HG02885 (cell line): ENCODE measurements around the gene CEACAM21.
"Not testable (repeated sequence)": the region's sequence is repeated elsewhere in the genome, so short reads cannot be mapped to it uniquely, and the experiment has no call there.

ENCODE experiments used
- ATAC-seq: cut with Tn5 transposase; IDR thresholded peaks from one replicate; pipeline ENCODE4 v1.9.1; 2021; ENCODE audit warnings: mild to moderate bottlenecking; ENCODE audit not compliant: unreplicated experiment, poor library complexity

Gene CEACAM21

DNA sequence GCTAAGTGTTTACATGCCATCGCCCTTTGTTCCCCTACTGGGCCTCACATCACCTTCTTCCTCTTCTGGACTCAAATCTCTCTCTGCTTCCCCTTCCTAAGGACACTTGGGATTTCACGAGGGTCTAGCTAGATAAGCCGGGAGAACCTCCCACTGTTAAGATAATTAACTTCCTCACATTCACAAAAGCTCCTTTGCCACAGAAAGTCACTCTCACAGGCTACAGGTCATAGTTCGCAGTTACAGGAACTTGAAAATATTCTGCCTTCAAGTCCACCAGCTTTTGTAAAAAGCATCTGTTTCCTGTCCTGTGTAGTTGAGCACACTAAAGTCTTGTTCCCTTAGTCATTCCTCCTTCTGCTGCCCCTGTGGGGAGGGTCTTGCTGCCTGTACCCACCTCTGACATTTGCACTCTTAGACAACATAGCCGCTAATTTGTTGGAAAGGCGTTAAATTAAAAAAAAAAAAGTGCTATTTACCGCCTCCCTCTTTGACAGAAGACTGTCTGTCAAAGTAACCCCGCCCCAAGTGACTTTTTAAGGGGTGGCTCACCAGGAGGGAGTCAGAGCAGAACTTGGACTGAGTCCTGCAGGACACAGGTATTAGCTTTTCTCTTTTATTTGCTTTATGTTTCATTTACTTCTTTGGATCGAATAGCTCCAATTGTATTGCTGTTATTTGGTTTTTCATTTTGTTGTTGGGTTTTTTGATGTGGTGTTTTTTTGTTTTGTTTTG, 26.8 kb upstream of the CEACAM21 start:
- ATAC-seq = peak; percentile 70

DNA sequence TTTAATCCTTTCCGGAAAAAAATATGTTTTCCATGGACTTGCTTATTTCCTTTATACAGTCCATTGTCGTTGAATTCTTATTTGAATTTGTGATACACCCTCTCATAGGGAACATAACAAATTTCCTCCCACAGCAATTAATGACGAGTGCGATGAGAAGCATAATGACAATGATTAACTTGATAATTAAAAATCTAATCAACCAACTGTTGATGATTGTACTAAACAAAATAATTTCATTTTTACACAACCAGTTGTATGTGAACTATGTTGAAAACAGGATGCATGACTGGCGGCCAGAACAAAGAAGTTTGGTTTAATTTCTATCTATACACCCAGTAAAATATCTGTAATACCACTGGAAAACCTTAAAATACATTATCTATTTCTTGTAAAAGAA, 26.1 kb upstream of the CEACAM21 start:
- no peak for ATAC-seq

GRCh38 chr19:41551212-41551610, 24.8 kb upstream of the CEACAM21 start:
- ATAC-seq = no peak

GRCh38 chr19:41551711-41552110, 24.3 kb upstream of the CEACAM21 start:
- ATAC-seq = no peak

- peak; percentile 55 for ATAC-seq
Observed at GRCh38 chr19:41552558-41552957, 23.4 kb upstream of the CEACAM21 start.

GRCh38 chr19:41553804-41554203, 22.2 kb upstream of the CEACAM21 start:
- ATAC-seq = no peak

DNA sequence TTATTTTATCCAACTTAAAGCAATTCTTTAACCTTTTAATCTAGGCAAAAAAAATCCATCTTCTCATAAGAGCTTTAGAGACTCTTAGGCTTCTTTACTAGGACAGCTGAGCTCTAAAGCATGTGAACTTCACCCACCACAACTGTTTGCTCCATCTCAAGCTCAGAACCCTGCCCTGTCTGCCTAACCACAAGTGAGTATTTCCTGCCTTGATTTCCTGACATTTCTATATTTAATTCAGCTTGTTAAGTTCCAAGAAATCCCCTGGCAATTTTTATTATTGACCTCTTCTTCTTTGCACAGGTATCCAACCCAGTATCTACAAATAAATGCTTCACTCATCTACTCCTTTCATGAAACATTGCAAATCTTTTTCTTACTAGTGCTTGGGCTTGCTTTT, 21.1 kb upstream of the CEACAM21 start:
- ATAC-seq = no peak

DNA sequence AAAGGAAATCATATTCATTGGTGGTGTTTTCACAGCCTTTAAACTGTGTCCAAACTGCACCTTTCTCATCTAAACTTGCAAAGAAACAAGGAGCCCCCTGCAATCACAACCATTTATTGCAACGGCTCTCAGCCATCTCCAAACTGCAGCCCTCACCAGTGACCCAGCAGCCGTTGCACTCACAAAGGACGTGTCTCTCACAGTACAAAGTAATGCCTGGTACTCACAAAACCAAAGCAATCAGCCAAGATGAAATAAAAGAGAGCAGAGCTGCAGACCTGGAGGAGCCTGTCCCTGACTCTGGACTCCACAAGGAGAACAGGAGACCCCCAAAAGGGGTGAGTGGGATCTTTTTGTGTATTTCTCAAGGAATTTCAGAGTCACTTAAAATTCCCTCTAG, 20.2 kb upstream of the CEACAM21 start:
- no peak for ATAC-seq

GRCh38 chr19:41563854-41564514, 12.0 kb upstream of the CEACAM21 start:
- ATAC-seq = no peak

DNA sequence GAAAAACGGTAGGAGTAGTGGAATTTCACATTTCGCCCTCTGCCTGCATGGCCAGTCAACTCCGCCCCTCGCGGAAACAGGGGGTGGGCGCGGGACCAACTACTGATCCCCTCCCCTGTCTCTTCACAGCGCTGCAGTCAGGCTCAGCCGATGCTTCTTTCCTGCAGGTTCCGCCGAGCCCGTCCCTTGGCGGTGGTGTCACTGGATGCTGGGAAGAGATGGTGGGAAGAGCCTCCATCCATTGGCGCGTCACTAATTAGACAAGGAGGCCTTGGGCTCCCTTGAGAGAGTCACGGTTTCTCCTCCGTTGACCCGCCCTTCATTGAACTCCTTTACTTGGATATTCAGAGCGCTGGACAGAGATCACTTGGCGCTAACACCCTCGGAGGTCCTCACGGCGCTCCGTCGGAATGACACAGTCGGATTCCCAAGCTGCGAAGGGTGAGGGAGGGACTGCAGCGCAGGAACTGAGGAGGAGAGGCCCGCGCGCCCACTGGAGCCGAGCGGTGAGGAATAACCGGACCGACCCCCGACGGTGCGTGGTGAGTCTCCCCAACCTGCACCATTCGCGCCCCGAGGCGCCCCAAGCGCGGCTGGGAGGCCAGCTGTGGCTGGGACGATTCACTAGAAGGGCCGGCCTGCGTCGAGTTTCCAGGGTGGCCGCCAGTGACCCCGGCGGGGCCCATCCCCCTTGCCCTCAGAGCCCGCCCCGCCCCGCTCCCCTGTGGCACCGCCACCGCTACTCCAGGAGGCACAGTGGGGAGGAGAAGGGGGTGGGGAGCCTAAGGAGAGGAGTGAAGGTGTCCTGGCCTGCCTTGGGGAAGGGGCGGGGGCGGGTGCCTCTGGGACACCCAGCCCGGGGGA, 11.2 kb upstream of the CEACAM21 start:
- no peak for ATAC-seq

DNA sequence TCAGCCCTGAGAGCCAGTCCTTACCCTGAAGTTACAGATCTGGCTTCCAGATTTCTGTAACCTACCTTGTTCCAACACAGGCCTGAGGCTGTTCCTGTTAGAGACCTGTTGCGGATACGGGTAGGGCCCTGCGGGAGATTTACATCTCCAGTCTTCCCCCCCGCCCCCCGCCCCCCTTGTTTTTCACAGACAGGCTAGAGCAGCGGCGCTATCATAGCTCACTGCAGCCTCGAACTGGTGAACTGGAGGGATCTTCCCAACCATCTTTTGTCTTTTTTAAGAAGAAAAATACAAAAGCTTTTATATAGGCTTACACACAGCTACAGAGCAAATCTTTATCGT, 10.6 kb upstream of the CEACAM21 start:
- no peak for ATAC-seq

DNA sequence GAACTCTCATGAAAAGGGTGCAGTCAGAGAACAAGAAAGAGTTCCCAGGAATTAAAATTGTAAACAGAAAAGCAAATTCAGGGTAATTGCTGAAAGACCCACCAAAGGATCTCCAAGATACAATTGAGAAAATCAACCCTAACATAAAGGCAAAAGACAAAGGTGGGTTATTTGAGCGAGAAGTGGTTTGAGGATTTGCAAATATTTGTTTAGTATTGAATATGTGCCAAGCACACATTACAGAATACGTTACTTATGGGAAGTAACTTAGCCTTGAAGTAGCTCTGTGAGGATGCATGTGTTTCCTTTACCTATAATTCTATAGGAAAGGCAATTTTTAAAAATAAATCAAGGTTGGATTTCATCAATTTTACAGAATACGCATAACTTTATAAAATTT, 10.0 kb upstream of the CEACAM21 start:
- no peak for ATAC-seq

DNA sequence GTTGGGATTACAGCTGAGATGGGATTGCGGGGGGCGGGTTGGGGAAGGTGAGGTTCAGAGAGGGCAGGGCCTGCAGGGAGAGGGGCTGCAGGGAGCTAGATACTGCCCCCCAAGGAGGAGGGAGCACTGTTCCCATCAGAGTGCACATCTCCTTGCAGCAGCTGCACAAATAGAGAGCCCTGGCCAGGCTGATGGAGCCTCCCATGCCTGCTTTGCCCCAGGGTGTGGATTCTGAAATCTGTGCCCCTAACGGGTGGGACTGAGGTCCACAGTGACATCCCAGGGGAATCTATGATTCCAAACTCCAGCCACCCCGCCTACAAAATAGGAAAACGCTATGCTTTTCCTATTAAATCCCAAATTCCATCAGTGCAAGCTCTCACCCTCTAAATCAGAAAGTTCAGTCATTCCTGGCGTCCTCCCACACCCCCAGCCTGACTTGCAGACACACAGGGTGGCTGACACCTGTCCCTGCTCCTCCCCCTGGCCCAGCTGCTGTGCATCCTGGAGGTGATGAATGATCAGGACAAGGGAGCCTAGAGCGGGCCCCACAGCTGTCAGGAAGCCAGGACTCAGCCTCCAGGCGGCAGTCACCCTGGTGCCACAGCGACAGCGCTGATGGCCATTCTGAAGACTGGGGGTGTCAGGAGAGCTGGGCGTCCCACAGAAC, 6.3 kb upstream of the CEACAM21 start:
- ATAC-seq = no peak

DNA sequence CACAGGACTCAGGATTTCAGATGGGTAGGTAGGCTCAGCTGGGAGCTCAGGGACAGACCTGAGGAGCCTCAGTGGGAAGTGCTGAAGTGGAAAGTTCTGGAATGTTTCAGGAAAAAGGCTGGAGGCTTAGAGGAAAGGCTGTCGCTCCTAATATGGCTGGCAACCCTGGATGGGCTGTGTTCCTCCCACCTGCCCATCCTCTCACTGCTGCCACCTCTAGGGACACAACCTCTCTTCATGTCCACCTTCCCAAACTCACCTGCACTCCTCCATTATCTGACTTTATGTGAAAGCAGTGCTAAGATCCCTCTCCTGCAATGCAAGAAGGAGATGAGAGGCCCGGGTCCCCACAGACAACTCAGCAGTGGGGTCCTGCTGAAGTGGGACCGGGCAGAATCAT, 5.8 kb upstream of the CEACAM21 start:
- no peak for ATAC-seq

DNA sequence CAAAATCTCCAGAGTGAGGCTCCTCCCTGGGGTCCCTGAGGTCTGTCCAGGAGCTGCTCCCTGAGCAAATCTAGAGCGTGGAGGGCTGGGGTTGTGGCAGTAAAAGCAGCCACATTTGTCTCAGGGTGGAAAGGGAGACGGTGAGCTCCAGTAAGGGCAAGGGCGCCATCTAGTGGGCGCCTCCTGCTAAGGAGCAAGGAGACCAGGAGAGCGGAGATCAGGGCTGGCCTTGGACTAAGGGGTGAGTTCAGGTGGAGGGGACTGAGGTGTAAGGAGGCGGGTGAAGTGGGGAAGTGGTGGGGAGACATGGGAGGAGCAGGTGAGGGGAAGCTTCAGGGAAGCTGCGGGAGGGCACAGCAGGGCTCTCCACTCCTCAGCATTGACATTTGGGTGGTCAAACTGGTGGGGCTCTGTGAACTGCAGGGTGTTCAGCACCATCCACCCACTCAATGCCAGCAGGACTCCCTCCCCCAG, 5.3 kb upstream of the CEACAM21 start:
- ATAC-seq = no peak

- ATAC-seq = no peak
Observed at GRCh38 chr19:41577144-41577830, 1.3 kb downstream of the CEACAM21 start.

DNA sequence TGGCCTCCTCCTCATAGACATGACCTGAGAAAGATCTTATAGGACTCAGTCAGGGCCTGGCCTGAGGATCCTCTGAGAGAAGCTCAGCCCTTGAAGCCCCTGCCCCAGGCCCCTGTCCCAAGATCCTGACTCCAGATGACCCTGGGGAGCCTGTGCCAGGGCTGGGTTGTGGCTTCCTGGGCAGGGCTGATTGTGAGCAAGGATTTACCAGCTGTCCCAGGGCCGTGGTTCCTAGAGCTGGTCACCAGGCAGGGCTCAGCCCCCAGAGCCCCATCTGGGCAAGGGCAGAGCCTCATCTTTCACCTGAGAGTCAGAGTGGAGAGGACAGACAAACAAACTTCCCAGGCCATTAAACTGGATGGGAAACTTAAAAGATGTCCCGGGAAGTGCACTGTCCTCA, 1.9 kb downstream of the CEACAM21 start:
- ATAC-seq = no peak

- no peak for ATAC-seq
Observed at GRCh38 chr19:41578886-41579285, 2.9 kb downstream of the CEACAM21 start.

DNA sequence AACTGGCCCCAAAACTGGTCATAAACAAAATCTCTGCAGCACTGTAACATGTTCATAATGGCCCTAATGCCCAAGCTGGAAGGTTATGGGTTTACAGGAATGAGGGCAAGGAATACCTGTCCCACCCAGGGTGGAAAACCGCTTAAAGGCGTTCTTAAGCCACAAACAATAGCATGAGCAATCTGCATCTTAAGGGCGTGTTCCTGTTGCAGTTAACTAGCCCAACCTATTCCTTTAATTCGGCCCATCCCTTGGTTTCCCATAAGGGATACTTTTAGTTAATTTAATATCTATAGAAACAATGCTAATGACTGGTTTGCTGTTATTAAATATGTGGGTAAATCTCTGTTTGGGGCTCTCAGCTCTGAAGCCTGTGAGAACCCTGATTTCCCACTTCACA, 5.1 kb downstream of the CEACAM21 start:
- not testable (repeated sequence) for ATAC-seq

GRCh38 chr19:41582577-41583182, 6.7 kb downstream of the CEACAM21 start:
- ATAC-seq = not testable (repeated sequence)
